SU-DHL-6 (cell line): Measurements from ENCODE around the gene SPOCK1.

ENCODE experiments used
- CTCF ChIP-seq: fragments of 200-600 bp; sonication (generic); IDR thresholded peaks from one replicate; pipeline ENCODE4 v1.5.1; 2017; ENCODE audit warnings: antibody characterized with exemption, mild to moderate bottlenecking, low read length, moderate library complexity; ENCODE audit not compliant: insufficient read depth, poor library complexity, severe bottlenecking
- EZH2phosphoT487 ChIP-seq: fragments of 200-600 bp; sonication (generic), shearing (Covaris generic); conservative IDR thresholded peaks from 2 replicates; pipeline ENCODE4 v1.6.1; 2018; ENCODE audit warnings: mild to moderate bottlenecking, antibody characterized with exemption, low read length, moderate library complexity, mixed read lengths

- TF ChIP-seq CTCF (no peak), EZH2phosphoT487 (no peak)
These were observed 11.5 kb downstream of the SPOCK1 start for GRCh38 chr5:137487600-137487999.
